Kidney glomerular epithelial cell (primary cell): ENCODE measurements around the gene LELP1.
"Not testable (repeated sequence)": the region's sequence is repeated elsewhere in the genome, so short reads cannot be mapped to it uniquely, and the experiment has no call there.

Experiments used
- DNase-seq: peaks from one replicate; lab custom pipeline; 2025; lab: John Stamatoyannopoulos, UW

Gene LELP1

GRCh38 chr1:153203130-153203529, at the start of gene LELP1:
LELP1 (plus strand) TSS chr1:153203430; CDS start chr1:153204708, 1,278 bp downstream.
- no peak for DNase-seq

- no peak for DNase-seq
Observed at GRCh38 chr1:153155541-153155940, 47.7 kb upstream of the LELP1 start.

GRCh38 chr1:153168686-153169085, 34.5 kb upstream of the LELP1 start:
- DNase-seq = no peak

GRCh38 chr1:153174624-153175023, 28.6 kb upstream of the LELP1 start:
- DNase-seq = no peak

GRCh38 chr1:153178922-153179321, 24.3 kb upstream of the LELP1 start:
- no peak for DNase-seq

- DNase-seq = no peak
Observed at GRCh38 chr1:153180556-153180955, 22.7 kb upstream of the LELP1 start.

- not testable (repeated sequence) for DNase-seq
Observed at GRCh38 chr1:153188301-153188700, 14.9 kb upstream of the LELP1 start.

- DNase-seq = no peak
Observed at GRCh38 chr1:153190373-153190772, 12.9 kb upstream of the LELP1 start.

- no peak for DNase-seq
Observed at GRCh38 chr1:153192697-153193096, 10.5 kb upstream of the LELP1 start.

- no peak for DNase-seq
Observed at GRCh38 chr1:153194331-153195050, 8.7 kb upstream of the LELP1 start.

- DNase-seq = no peak
Observed at GRCh38 chr1:153195216-153195615, 8.0 kb upstream of the LELP1 start.

GRCh38 chr1:153202006-153202405, 1.2 kb upstream of the LELP1 start:
- no peak for DNase-seq

GRCh38 chr1:153206631-153207030, 3.4 kb downstream of the LELP1 start:
- DNase-seq = no peak

- DNase-seq = no peak
Observed at GRCh38 chr1:153210206-153210605, 7.0 kb downstream of the LELP1 start.

- DNase-seq = no peak
Observed at GRCh38 chr1:153212201-153212600, 9.0 kb downstream of the LELP1 start.

GRCh38 chr1:153213519-153213918, 10.3 kb downstream of the LELP1 start:
- no peak for DNase-seq

- no peak for DNase-seq
Observed at GRCh38 chr1:153217212-153217611, 14.0 kb downstream of the LELP1 start, which contains the start of gene PRR9. PRR9 (plus strand) TSS chr1:153217584; CDS start chr1:153218145, 561 bp downstream.

- DNase-seq = no peak
Observed at GRCh38 chr1:153217744-153218416, 14.7 kb downstream of the LELP1 start.

GRCh38 chr1:153220606-153221303, 17.5 kb downstream of the LELP1 start:
- no peak for DNase-seq

- peak; percentile 27 for DNase-seq
Observed at GRCh38 chr1:153223040-153223891, 20.0 kb downstream of the LELP1 start.

GRCh38 chr1:153227810-153228209, 24.6 kb downstream of the LELP1 start:
- no peak for DNase-seq

GRCh38 chr1:153228491-153228890, 25.3 kb downstream of the LELP1 start:
- no peak for DNase-seq
